ENCODE measurements around the gene DEGS1.
A peak's percentile ranks its signal among the peaks of the same experiment; 100 is the strongest.

DEGS1 gene

GRCh38 chr1:224183591-224184312 is 712 bp downstream of the DEGS1 start:
- DNase-seq (ENCODE audit: low spot score), result peak; percentile 77
- in situ Hi-C loops (cut with MboI; ENCODE audit: low sequenced_read_pairs, unreplicated experiment), result no loop called here
- TF ChIP-seq CTCF (IDR thresholded peaks at IDR 0.05; ENCODE audit: borderline replicate concordance, control extremely low read depth, extremely low read depth, insufficient read depth, missing control alignments), result no peak

GRCh38 chr1:224185208-224185607 is 2.2 kb downstream of the DEGS1 start:
- TF ChIP-seq CTCF (IDR thresholded peaks at IDR 0.05; ENCODE audit: borderline replicate concordance, control extremely low read depth, extremely low read depth, insufficient read depth, missing control alignments), result no peak
- in situ Hi-C loops (cut with MboI; ENCODE audit: low sequenced_read_pairs, unreplicated experiment), result no loop called here
- no peak for DNase-seq (ENCODE audit: low spot score)

- no peak for TF ChIP-seq CTCF (IDR thresholded peaks at IDR 0.05; ENCODE audit: borderline replicate concordance, control extremely low read depth, extremely low read depth, insufficient read depth, missing control alignments)
- in situ Hi-C loops (cut with MboI; ENCODE audit: low sequenced_read_pairs, unreplicated experiment), result no loop called here
- no peak for DNase-seq (ENCODE audit: low spot score)
Observed at GRCh38 chr1:224188286-224188685, 5.2 kb downstream of the DEGS1 start.

DNA sequence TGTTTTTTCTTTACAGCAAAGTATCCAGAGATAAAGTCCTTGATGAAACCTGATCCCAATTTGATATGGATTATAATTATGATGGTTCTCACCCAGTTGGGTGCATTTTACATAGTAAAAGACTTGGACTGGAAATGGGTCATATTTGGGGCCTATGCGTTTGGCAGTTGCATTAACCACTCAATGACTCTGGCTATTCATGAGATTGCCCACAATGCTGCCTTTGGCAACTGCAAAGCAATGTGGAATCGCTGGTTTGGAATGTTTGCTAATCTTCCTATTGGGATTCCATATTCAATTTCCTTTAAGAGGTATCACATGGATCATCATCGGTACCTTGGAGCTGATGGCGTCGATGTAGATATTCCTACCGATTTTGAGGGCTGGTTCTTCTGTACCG is 6.5 kb downstream of the DEGS1 start:
- in situ Hi-C loops (cut with MboI; ENCODE audit: low sequenced_read_pairs, unreplicated experiment), result no loop called here
- DNase-seq (ENCODE audit: low spot score), result no peak
- TF ChIP-seq CTCF (IDR thresholded peaks at IDR 0.05; ENCODE audit: borderline replicate concordance, control extremely low read depth, extremely low read depth, insufficient read depth, missing control alignments), result no peak

DNA sequence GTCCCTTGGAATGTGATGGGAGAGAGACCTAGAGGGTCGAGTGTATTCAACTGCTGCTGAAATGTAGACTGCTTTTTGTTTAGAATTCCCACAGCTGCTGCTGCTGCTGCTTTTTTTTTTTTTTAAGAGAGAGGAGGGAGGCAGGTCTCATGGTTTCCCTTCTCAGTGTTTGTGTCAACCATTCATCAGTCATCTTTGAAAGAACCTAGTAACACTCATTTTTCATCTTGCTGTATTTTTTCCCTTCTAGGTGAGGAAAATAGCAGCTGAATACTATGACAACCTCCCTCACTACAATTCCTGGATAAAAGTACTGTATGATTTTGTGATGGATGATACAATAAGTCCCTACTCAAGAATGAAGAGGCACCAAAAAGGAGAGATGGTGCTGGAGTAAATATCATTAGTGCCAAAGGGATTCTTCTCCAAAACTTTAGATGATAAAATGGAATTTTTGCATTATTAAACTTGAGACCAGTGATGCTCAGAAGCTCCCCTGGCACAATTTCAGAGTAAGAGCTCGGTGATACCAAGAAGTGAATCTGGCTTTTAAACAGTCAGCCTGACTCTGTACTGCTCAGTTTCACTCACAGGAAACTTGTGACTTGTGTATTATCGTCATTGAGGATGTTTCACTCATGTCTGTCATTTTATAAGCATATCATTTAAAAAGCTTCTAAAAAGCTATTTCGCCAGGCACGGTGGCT is 9.2 kb downstream of the DEGS1 start:
- in situ Hi-C loops (cut with MboI; ENCODE audit: low sequenced_read_pairs, unreplicated experiment), result no loop called here
- no peak for TF ChIP-seq CTCF (IDR thresholded peaks at IDR 0.05; ENCODE audit: borderline replicate concordance, control extremely low read depth, extremely low read depth, insufficient read depth, missing control alignments)

GRCh38 chr1:224193319-224193966 is 10.4 kb downstream of the DEGS1 start:
- no peak for TF ChIP-seq CTCF (IDR thresholded peaks at IDR 0.05; ENCODE audit: borderline replicate concordance, control extremely low read depth, extremely low read depth, insufficient read depth, missing control alignments)
- in situ Hi-C loops (cut with MboI; ENCODE audit: low sequenced_read_pairs, unreplicated experiment), result no loop called here
- DNase-seq (ENCODE audit: low spot score), result no peak

More for the DNA sequence above, 9.2 kb downstream of the DEGS1 start:
- DNase-seq (ENCODE audit: low spot score), result no peak
